ENCODE results near the gene SMAD1.

Gene SMAD1

DNA sequence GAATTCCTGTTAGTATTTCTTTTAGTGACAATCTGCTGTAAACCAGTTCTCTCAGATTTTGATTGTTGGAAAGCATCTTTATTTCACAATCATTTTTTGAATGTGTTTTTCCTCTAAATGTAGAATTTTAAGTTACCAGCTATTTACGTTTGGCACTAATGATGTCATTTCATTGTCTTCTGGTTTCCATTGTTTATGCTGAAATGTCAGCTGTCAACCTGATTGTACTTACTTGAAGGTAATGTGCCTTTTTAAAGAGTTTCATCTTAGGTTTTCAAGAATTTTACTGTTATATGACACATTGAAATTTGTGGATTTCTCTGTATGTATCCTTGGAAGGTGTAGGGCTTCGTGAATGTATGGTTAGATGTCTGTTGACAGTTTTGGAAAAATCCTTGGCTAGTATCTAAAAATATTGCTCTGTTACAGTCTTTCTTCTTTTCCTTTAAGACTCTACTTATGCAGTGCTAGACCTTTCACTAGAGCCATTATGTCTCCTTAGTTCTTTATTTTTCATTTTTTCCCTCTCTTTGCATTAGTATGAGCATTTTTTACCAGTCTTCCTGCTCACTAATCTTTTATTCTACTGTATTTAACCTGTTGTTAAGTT, 30.4 kb downstream of the SMAD1 start:
- H3K27me3 ChIP-seq (ENCODE audit: insufficient read depth, low read length, poor library complexity, severe bottlenecking): no peaks in the 10 kb centered on the region
- H3K9me3 ChIP-seq (ENCODE audit: insufficient read depth, low read depth, low read length): peaks cover 17% of the 10 kb centered on the region; the same call in 1 of the 2 replicates
- H3K9me2 ChIP-seq (replicated peaks; ENCODE audit: low read depth, low read length): no peaks in the 10 kb centered on the region
- peaks cover 3% of the 10 kb centered on the region for H4K20me1 ChIP-seq (ENCODE audit: insufficient read depth, low read length, poor library complexity, severe bottlenecking)
- no peak overlapping the region for H3K4me3 ChIP-seq (ENCODE audit: low read length, poor library complexity, severe bottlenecking)
- H2AFZ ChIP-seq (ENCODE audit: low read length): no peak overlapping the region
- H3F3A ChIP-seq (ENCODE audit: low read depth): no peaks in the 10 kb centered on the region
- no peak for TF ChIP-seq EZH2phosphoT487 (IDR thresholded peaks at IDR 0.05; ENCODE audit: borderline replicate concordance)
- TF ChIP-seq, protein P1, sequence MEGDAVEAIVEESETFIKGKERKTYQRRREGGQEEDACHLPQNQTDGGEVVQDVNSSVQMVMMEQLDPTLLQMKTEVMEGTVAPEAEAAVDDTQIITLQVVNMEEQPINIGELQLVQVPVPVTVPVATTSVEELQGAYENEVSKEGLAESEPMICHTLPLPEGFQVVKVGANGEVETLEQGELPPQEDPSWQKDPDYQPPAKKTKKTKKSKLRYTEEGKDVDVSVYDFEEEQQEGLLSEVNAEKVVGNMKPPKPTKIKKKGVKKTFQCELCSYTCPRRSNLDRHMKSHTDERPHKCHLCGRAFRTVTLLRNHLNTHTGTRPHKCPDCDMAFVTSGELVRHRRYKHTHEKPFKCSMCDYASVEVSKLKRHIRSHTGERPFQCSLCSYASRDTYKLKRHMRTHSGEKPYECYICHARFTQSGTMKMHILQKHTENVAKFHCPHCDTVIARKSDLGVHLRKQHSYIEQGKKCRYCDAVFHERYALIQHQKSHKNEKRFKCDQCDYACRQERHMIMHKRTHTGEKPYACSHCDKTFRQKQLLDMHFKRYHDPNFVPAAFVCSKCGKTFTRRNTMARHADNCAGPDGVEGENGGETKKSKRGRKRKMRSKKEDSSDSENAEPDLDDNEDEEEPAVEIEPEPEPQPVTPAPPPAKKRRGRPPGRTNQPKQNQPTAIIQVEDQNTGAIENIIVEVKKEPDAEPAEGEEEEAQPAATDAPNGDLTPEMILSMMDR (conservative IDR thresholded peaks at IDR 0.05; ENCODE audit: low read length): no peak
- peaks cover 29% of the 10 kb centered on the region for H3K4me1 ChIP-seq (ENCODE audit: insufficient read depth, low read length, poor library complexity, severe bottlenecking)
- peaks cover 23% of the 10 kb centered on the region for H3K36me3 ChIP-seq (ENCODE audit: insufficient read depth, low read length)
- no peak overlapping the region for H3K9ac ChIP-seq (ENCODE audit: low read depth, low read length, poor library complexity, severe bottlenecking)
- no peak overlapping the region for H3K4me2 ChIP-seq (ENCODE audit: low read depth, low read length, poor library complexity, severe bottlenecking)
- H3K79me2 ChIP-seq (ENCODE audit: insufficient read depth, low read length): peaks cover 80% of the 10 kb centered on the region

DNA sequence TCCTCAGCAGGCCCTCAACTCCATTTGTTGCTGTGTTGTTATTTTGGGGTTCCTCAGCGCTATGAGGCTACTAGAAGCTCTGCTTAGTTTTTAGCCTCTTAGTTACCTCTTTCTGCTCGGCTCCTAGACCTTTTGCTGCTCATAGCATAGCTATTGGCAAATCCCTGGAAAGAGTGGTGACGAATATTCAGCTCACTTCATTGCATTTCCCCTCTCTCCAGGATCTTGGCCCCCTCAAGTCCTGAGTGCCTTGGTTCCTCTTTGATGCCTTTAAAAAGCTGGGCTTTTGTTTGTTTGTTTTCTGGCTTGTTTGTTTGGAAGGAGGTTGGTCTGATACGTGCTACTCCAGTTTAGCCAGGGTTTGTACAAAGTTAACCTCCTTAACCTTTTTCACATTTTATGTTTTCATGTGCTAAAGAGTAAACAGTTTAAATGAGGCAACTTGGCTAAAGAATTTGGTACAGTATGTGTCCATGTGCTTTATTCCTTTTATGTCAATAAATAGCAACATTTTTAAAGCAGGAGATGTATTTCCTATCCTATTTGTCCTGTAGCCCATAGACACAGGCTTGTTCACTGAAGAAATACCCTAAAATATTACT, 31.5 kb downstream of the SMAD1 start:
- Histone ChIP-seq H3F3A (ENCODE audit: low read depth) (no peaks in the 10 kb centered on the region), H3K79me2 (ENCODE audit: insufficient read depth, low read length) (peaks cover 74% of the 10 kb centered on the region), H3K9me2 (replicated peaks; ENCODE audit: low read depth, low read length) (no peaks in the 10 kb centered on the region), H3K4me2 (ENCODE audit: low read depth, low read length, poor library complexity, severe bottlenecking) (no peak overlapping the region), H3K9me3 (ENCODE audit: insufficient read depth, low read depth, low read length) (peaks cover 17% of the 10 kb centered on the region; the same call in 1 of the 2 replicates), H3K4me3 (ENCODE audit: low read length, poor library complexity, severe bottlenecking) (no peak overlapping the region), H2AFZ (ENCODE audit: low read length) (no peak overlapping the region), H3K36me3 (ENCODE audit: insufficient read depth, low read length) (peaks cover 28% of the 10 kb centered on the region), H3K4me1 (ENCODE audit: insufficient read depth, low read length, poor library complexity, severe bottlenecking) (peaks cover 18% of the 10 kb centered on the region), H4K20me1 (ENCODE audit: insufficient read depth, low read length, poor library complexity, severe bottlenecking) (peaks cover 3% of the 10 kb centered on the region), H3K9ac (ENCODE audit: low read depth, low read length, poor library complexity, severe bottlenecking) (no peak overlapping the region), H3K27me3 (ENCODE audit: insufficient read depth, low read length, poor library complexity, severe bottlenecking) (no peaks in the 10 kb centered on the region)
- no peak for TF ChIP-seq EZH2phosphoT487 (IDR thresholded peaks at IDR 0.05; ENCODE audit: borderline replicate concordance)
- TF ChIP-seq, protein P1 (conservative IDR thresholded peaks at IDR 0.05; ENCODE audit: low read length): no peak

DNA sequence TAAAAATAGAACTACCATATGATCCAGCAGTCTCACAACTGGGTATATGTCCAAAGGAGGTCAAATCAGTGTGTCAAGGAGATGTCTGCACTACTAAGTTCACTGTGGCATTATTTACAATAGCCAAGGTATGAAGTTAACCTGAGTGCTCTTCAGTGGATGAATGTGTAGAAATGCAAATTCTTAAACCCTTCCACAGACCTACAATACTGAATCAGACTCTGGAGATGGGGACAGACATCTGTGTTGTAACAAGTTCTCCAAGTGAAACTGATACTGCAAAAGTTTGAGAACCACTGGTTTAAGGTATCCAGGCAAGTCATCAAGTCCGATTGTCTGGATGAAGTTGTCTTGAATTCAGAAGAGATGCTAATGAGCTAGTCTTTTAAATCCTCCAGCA, 38.5 kb downstream of the SMAD1 start:
- Histone ChIP-seq H3K9me3 (ENCODE audit: insufficient read depth, low read depth, low read length) (no peaks in the 10 kb centered on the region), H4K20me1 (ENCODE audit: insufficient read depth, low read length, poor library complexity, severe bottlenecking) (peaks cover 6% of the 10 kb centered on the region), H3F3A (ENCODE audit: low read depth) (no peaks in the 10 kb centered on the region), H3K9ac (ENCODE audit: low read depth, low read length, poor library complexity, severe bottlenecking) (no peak overlapping the region), H3K79me2 (ENCODE audit: insufficient read depth, low read length) (peaks cover 49% of the 10 kb centered on the region), H3K9me2 (replicated peaks; ENCODE audit: low read depth, low read length) (no peaks in the 10 kb centered on the region), H3K4me3 (ENCODE audit: low read length, poor library complexity, severe bottlenecking) (no peak overlapping the region), H3K27me3 (ENCODE audit: insufficient read depth, low read length, poor library complexity, severe bottlenecking) (no peaks in the 10 kb centered on the region), H3K4me2 (ENCODE audit: low read depth, low read length, poor library complexity, severe bottlenecking) (no peak overlapping the region), H2AFZ (ENCODE audit: low read length) (no peak overlapping the region), H3K4me1 (ENCODE audit: insufficient read depth, low read length, poor library complexity, severe bottlenecking) (peaks cover 17% of the 10 kb centered on the region), H3K36me3 (ENCODE audit: insufficient read depth, low read length) (peaks cover 26% of the 10 kb centered on the region)
- TF ChIP-seq, protein P1 (conservative IDR thresholded peaks at IDR 0.05; ENCODE audit: low read length): no peak
- TF ChIP-seq EZH2phosphoT487 (IDR thresholded peaks at IDR 0.05; ENCODE audit: borderline replicate concordance): no peak
